Measurements from ENCODE around the gene REXO1. TPM values are rescaled to one million over a fixed set of nuclear protein-coding genes. Genes with fewer than 3 reads are reported as not detected.

REXO1 gene
- total and polyA plus RNA-seq, 7 donors, result 13.5 to 35.2 (median 20.3) TPM

DNA sequence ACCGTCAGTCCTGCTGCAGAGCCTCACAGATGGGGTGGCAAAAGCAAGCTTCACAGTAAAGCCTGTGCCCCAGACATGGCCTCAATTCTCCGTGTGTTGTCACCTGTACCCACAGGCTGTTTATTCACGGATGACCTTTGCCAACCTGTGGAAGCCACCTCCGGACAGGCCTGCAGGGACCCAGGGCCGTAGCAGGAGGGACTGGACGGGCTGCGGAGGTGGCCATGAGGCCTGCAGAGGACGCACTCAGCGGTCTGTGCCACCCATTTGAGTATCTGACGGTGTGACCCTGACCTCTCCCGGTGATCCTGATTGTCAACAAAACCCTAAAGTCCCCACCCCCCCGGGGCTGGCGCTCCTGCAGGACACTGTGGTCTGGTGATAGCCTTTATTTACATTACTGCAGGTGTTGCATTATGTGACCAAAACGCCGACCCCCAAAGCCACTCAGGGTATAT is 22.9 kb upstream of the REXO1 start:
- peaks cover 0 to 13% of the 10 kb centered on the region in 2 donors for H3K36me3 ChIP-seq (ENCODE audit: insufficient read depth in 1 of 2, low read depth in 1 of 2)
- no peak overlapping the region for H3K27ac ChIP-seq
- TF ChIP-seq, protein P1, sequence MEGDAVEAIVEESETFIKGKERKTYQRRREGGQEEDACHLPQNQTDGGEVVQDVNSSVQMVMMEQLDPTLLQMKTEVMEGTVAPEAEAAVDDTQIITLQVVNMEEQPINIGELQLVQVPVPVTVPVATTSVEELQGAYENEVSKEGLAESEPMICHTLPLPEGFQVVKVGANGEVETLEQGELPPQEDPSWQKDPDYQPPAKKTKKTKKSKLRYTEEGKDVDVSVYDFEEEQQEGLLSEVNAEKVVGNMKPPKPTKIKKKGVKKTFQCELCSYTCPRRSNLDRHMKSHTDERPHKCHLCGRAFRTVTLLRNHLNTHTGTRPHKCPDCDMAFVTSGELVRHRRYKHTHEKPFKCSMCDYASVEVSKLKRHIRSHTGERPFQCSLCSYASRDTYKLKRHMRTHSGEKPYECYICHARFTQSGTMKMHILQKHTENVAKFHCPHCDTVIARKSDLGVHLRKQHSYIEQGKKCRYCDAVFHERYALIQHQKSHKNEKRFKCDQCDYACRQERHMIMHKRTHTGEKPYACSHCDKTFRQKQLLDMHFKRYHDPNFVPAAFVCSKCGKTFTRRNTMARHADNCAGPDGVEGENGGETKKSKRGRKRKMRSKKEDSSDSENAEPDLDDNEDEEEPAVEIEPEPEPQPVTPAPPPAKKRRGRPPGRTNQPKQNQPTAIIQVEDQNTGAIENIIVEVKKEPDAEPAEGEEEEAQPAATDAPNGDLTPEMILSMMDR (IDR thresholded peaks at IDR 0.05), result no peak
- no peak overlapping the region for H3K4me3 ChIP-seq
- intact Hi-C loops (cut with DNase I), result no loop called here
- 85 to 91% (median 86%) methylated on average over 15 of the region's 15 CpGs for WGBS, 3 donors
- DNase-seq (no peak), ATAC-seq (no peak)
- peaks cover 31% of the 10 kb centered on the region for H3K4me1 ChIP-seq
- H3K9me3 ChIP-seq, result no peaks in the 10 kb centered on the region
- no peaks in the 10 kb centered on the region for H3K27me3 ChIP-seq (ENCODE audit: insufficient read depth in 3 of 3, low read length in 2 of 3)

DNA sequence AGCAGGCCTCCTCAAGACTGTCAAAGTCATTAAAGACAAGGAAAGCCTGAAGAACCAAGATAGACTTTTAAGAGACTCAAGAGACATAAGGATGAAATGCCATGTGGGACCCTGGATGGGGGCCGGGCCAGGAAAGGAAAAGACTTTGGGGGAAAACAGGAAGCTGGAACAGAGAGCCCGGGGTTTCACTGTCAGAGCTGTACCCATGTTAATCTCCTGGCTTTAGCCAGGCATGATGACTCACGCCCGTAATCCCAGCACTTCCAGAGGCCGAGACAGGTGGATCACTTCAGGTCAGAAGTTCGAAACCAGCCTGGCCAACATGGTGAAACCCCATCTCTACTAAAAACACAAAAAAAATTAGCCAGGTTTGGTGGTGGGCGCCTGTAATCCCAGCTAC is 20.7 kb upstream of the REXO1 start:
- Histone ChIP-seq H3K4me3 (no peak overlapping the region), H3K27me3 (ENCODE audit: insufficient read depth in 3 of 3, low read length in 2 of 3) (no peaks in the 10 kb centered on the region), H3K36me3 (ENCODE audit: insufficient read depth in 1 of 2, low read depth in 1 of 2) (peaks cover 0 to 13% of the 10 kb centered on the region in 2 donors), H3K4me1 (peaks cover 19% of the 10 kb centered on the region), H3K27ac (no peak overlapping the region), H3K9me3 (no peaks in the 10 kb centered on the region)
- DNase-seq (no peak), ATAC-seq (no peak)
- WGBS, 3 donors, result 63 to 66% (median 64%) methylated on average over 7 of the region's 7 CpGs
- TF ChIP-seq, protein P1 (IDR thresholded peaks at IDR 0.05), result no peak
- intact Hi-C loops (cut with DNase I), result no loop called here

DNA sequence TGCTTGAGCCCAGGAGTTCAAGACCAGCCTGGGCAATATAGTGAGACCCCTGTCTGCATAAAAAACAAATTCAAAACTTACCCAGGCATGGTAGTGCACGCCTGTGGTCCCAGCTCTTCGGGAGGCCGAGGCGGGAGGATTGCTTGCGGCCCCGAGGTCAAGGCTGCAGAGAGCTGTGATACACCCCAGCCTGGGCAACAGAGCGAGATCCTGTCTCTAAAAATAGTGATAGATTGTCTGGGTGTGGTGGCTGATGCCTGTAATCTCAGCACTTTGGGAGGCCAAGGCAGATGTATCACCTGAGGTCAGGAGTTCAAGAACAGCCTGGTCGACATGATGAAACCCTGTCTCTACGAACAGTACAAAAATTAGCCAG is 19.1 kb upstream of the REXO1 start:
- Histone ChIP-seq H3K27me3 (ENCODE audit: insufficient read depth in 3 of 3, low read length in 2 of 3) (no peaks in the 10 kb centered on the region), H3K36me3 (ENCODE audit: insufficient read depth in 1 of 2, low read depth in 1 of 2) (peaks cover 0 to 13% of the 10 kb centered on the region in 2 donors), H3K4me1 (peaks cover 4% of the 10 kb centered on the region), H3K4me3 (no peak overlapping the region), H3K9me3 (no peaks in the 10 kb centered on the region), H3K27ac (no peak overlapping the region)
- WGBS, 3 donors, result 89 to 91% (median 90%) methylated on average over 9 of the region's 9 CpGs
- DNase-seq (no peak), ATAC-seq (no peak)
- TF ChIP-seq, protein P1 (IDR thresholded peaks at IDR 0.05), result no peak
- intact Hi-C loops (cut with DNase I), result no loop called here

DNA sequence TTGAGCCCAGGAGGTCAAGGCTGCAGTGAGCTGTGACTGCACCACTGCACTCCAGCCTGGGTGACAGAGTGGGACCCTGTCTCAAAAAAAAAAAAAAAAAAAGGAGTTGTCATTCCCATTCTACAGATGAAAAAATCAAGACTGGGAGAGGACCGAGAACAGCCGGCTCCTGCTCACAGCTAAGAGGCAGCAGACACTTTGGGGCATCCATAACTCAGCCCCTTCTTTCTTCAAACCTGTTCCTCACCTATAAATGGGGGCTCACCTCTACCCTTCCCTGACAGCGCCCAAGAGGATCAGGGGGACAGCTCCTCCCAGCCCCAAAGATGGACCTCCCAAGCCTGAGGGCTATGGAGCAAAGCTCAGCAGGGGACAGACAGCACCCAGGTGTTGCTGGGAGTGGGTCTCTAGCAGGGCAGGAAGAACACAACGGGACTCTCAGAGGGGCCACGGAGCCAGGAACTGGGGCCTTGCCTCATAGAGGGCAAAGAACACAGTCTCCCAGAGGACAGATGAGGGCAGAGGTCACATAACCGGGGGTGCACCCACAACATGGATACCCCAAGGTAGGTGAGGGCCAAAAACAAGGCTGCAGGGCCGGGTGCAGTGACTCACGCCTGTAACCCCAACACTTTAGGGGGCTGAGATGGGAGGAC is 18.5 kb upstream of the REXO1 start:
- TF ChIP-seq, protein P1 (IDR thresholded peaks at IDR 0.05), result no peak
- intact Hi-C loops (cut with DNase I), result no loop called here

More for the DNA sequence above, 18.5 kb upstream of the REXO1 start:
- Histone ChIP-seq H3K9me3 (no peaks in the 10 kb centered on the region), H3K4me1 (peaks cover 6% of the 10 kb centered on the region), H3K4me3 (no peak overlapping the region), H3K27me3 (ENCODE audit: insufficient read depth in 3 of 3, low read length in 2 of 3) (no peaks in the 10 kb centered on the region), H3K36me3 (ENCODE audit: insufficient read depth in 1 of 2, low read depth in 1 of 2) (peaks cover 0 to 12% of the 10 kb centered on the region in 2 donors), H3K27ac (no peak overlapping the region)
- ATAC-seq (no peak), DNase-seq (no peak)
- 80 to 86% (median 84%) methylated on average over 8 of the region's 8 CpGs for WGBS, 3 donors

Data from psoas muscle (tissue), 8 donors.